Cardiac septum (tissue), 1 donor: ENCODE results near the gene OR4N5. TPM values are rescaled to one million over a fixed set of nuclear protein-coding genes. Genes with fewer than 3 reads are reported as not detected.
"Not testable (repeated sequence)": the region's sequence is repeated elsewhere in the genome, so short reads cannot be mapped to it uniquely, and the experiment has no call there.

Experiments
- DNase-seq: peaks from one replicate; pipeline ENCODE4 v3.0.0-alpha.2; 2020; ENCODE audit warnings: low spot score
- intact Hi-C: fragments of 100-400 bp; cut with DNase I; formaldehyde crosslinking; loops from one replicate; pipeline ENCODE4 v1.14.0; 2022
- long read RNA-seq: library from polyadenylated mRNA; unstranded; transcript quantifications from one replicate; pipeline ENCODE4 v2.0.0, GENCODE V29; 2021
- total RNA-seq: library from RNA; stranded (reverse); fragmentation: NEBNext Ultra II Directional; extraction: Animal tissue kit (Norgen Biotek cat#: 25700); gene quantifications from one replicate; pipeline ENCODE4 v1.2.1, GENCODE V29; 2021
- donor health status: DM: no; HTN: no; CAD: no.

The OR4N5 gene, protein sequence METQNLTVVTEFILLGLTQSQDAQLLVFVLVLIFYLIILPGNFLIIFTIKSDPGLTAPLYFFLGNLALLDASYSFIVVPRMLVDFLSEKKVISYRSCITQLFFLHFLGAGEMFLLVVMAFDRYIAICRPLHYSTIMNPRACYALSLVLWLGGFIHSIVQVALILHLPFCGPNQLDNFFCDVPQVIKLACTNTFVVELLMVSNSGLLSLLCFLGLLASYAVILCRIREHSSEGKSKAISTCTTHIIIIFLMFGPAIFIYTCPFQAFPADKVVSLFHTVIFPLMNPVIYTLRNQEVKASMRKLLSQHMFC
- not detected for total RNA-seq
- long read RNA-seq = 0 reads

GRCh38 chr14:20138520-20138919 lies at the start of gene OR4N5:
Gene OR4N5 (plus strand): TSS chr14:20138820. CDS start chr14:20143736, 4,916 bp downstream.
- intact Hi-C loops = no loop called here
- no peak for DNase-seq

DNA sequence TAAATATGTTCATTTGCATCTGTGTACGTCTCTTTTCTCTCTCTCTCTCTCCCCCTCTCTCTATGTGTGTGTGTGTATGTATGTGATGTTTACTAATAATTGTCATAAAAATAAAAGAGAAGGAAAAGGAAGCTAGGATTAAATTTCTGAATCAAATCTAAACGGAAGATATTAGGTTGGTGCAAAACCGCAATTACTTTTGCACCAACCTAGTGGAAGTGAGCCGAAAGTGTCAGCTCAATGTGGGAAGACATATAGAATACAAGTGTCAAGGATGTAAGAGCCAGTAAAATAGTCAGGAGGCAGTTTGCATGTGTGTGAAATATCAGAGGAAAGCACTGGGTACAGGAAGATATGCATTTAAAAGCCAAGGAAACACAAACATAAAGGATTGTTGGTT lies 46.6 kb upstream of the OR4N5 start:
- no peak for DNase-seq
- intact Hi-C loops = no loop called here

GRCh38 chr14:20093442-20093841 lies 45.2 kb upstream of the OR4N5 start:
- DNase-seq = no peak
- intact Hi-C loops = no loop called here

DNA sequence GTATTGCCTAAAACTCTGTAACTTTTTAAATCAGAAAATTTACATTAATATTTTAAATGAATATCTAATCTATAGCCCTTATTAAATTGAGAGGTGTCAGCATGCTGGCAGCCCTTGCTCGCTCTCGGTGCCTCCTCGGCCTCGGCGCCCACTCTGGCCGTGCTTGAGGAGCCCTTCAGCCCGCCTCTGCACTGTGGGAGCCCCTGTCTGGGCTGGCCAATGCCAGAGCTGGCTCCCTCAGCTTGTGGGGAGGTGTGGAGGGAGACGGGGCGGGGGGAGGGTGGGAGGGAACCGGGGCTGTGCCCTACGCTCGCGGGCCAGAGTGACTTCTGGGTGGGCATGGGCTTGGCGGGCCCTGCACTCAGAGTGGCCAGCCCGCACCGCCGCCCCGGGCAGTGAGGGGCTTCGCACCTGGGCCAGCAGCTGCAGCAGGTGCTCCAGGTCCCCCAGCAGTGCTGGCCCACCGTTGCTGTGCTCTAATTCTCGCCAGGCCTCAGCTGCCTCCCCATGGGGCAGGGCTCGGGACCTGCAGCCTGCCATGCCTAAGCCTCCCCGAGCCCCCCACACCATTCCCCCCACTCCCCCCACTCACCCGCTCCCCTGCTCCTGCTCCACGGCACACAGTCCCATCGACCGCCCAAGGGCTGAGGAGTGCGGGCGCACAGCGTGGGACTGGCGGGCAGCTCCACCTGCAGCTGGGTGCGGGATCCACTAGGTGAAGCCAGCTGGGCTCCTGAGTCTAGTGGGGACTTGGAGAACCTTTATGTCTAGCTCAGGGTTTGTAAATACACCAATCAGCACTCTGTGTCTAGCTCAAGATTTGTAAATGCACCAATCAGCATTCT lies 39.5 kb upstream of the OR4N5 start:
- intact Hi-C loops, DNase-seq: not testable (repeated sequence)

DNA sequence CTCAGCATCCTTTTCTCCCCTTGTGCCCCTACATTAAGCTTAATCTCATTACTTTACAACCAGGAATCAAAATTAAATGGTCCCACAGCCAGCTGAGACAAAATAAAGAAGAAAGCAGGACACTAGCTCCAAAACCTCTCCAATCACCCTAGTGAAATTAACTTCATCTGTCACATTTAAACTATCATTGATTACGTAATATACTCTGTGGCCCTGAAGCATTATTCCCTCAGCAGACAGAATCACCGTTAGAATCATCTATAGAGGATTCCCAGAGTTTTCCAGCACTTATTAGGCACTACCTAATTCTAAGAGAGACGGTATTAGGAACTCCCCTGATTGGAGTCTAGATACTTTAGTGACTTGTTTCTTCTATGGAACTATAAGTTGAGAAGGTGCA lies 28.2 kb upstream of the OR4N5 start, which contains the start of gene OR4K17:
TSS of gene OR4K17 (plus strand) at position 302 of the 400 bp plus-strand sequence. CDS start 6,761 bp downstream, outside the sequence.
- intact Hi-C loops = no loop called here
- DNase-seq = no peak

- intact Hi-C loops = no loop called here
- no peak for DNase-seq
Observed at GRCh38 chr14:20112321-20112720, 26.3 kb upstream of the OR4N5 start.

GRCh38 chr14:20116748-20117147 lies 21.9 kb upstream of the OR4N5 start:
- DNase-seq = no peak
- intact Hi-C loops = no loop called here

- DNase-seq = no peak
- intact Hi-C loops = no loop called here
Observed at GRCh38 chr14:20118795-20119194, 19.8 kb upstream of the OR4N5 start.

DNA sequence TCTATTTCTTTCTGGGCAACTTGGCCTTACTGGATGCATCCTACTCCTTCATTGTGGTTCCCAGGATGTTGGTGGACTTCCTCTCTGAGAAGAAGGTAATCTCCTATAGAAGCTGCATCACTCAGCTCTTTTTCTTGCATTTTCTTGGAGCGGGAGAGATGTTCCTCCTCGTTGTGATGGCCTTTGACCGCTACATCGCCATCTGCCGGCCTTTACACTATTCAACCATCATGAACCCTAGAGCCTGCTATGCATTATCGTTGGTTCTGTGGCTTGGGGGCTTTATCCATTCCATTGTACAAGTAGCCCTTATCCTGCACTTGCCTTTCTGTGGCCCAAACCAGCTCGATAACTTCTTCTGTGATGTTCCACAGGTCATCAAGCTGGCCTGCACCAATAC lies 5.3 kb downstream of the OR4N5 start:
- intact Hi-C loops = no loop called here
- DNase-seq = no peak

DNA sequence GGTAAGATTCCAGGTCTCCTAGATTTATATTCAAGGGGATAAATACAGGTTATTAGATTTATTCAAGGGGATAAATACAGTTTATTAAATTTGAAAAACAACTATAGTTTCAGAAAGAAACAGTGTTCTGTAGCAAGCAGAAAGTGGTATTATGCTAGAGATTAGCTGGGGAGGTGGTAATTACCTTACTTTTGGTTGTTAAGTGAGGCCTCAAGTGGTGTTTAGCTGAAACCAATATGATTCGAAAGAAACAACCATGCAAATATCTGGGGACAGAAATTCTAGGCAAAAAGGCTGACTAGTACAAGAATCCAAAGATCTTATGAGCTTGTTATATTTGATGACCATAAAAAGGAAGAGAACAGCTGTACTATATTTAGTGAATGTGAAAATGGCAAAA lies 6.2 kb downstream of the OR4N5 start:
- intact Hi-C loops = no loop called here

GRCh38 chr14:20164462-20164861 lies 25.8 kb downstream of the OR4N5 start:
- intact Hi-C loops = no loop called here
- DNase-seq = no peak

More for the DNA sequence above, 6.2 kb downstream of the OR4N5 start:
- no peak for DNase-seq

- intact Hi-C loops = no loop called here
Observed at GRCh38 chr14:20167091-20167490, 28.5 kb downstream of the OR4N5 start.

DNA sequence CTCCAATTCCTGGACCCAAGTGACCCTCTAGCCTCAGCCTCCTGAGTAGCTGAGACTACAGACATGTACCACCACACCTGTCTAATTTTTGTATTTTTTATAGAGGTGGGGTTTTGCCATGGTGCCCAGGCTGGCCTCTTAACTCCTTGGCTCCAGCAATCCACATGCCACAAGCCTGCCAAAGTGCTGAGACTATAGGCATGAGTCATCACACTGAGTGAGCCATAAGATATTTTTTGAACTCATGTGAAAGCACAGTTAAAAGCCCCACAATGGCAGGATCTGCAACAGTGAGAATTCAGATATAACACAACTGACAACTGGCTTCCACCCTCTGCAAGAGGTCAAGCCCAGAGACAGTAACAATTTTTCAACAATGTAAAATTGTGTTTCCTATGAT lies 31.2 kb downstream of the OR4N5 start:
- DNase-seq, intact Hi-C loops: not testable (repeated sequence)

More at GRCh38 chr14:20167091-20167490, 28.5 kb downstream of the OR4N5 start:
- DNase-seq = no peak

DNA sequence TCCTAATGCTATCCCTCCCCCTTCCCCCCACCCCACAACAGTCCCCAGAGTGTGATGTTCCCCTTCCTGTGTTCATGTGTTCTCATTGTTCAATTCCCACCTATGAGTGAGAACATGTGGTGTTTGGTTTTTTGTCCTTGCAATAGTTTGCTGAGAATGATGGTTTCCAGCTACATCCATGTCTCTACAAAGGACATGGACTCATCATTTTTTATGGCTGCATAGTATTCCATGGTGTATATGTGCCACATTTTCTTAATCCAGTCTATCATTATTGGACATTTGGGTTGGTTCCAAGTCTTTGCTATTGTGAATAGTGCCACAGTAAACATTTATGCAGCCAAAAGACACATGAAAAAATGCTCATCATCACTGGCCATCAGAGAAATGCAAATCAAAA lies 35.6 kb downstream of the OR4N5 start:
- intact Hi-C loops, DNase-seq: not testable (repeated sequence)

- intact Hi-C loops = no loop called here
- no peak for DNase-seq
Observed at GRCh38 chr14:20176330-20176729, 37.7 kb downstream of the OR4N5 start.

GRCh38 chr14:20177433-20177974 lies 38.9 kb downstream of the OR4N5 start:
- no peak for DNase-seq
- intact Hi-C loops = no loop called here

DNA sequence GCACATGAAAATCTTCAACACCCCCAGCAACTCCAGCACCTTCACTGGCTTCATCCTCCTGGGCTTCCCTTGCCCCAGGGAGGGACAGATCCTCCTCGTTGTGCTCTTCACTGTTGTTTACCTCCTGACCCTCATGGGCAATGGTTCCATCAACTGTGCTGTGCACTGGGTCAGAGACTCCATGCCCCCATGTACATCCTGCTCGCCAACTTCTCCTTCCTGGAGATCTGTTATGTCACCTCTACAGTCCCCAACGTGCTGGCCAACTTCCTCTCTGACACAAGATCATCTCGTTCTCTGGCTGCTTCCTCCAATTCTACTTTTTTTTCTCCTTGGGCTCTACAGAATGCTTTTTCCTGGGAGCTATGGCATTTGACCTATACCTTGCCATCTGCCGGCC lies 40.6 kb downstream of the OR4N5 start:
- DNase-seq = no peak
- intact Hi-C loops = no loop called here

DNA sequence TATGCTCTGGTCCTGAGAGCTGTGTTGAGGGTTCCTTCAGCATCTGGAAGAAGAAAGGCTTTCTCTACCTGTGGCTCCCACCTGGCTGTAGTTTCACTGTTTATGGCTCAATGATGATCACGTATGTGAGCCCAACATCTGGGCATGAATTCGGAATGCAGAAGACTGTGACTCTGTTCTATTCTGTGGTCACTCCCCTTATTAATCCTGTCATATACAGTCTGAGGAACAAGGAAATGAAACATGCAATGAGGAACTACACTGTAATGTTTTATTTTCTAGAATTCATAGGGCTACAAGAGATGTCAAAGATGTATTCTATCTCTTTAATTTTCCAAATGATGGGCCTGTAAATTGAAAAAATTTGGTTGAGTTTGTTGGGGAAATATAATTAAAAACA lies 41.3 kb downstream of the OR4N5 start:
- intact Hi-C loops = no loop called here
- DNase-seq = no peak

GRCh38 chr14:20180486-20180885 lies 41.9 kb downstream of the OR4N5 start:
- intact Hi-C loops = no loop called here

GRCh38 chr14:20184181-20184580 lies 45.6 kb downstream of the OR4N5 start:
- no peak for DNase-seq
- intact Hi-C loops = no loop called here

More at GRCh38 chr14:20180486-20180885, 41.9 kb downstream of the OR4N5 start:
- DNase-seq = no peak
